ENCODE measurements around the gene CLSTN2. TPM values are rescaled to one million over a fixed set of nuclear protein-coding genes. Genes with fewer than 3 reads are reported as not detected.

The CLSTN2 gene
- total and polyA plus RNA-seq, 2 donors from 2014 or later: 2.0 to 12.0 TPM

DNA sequence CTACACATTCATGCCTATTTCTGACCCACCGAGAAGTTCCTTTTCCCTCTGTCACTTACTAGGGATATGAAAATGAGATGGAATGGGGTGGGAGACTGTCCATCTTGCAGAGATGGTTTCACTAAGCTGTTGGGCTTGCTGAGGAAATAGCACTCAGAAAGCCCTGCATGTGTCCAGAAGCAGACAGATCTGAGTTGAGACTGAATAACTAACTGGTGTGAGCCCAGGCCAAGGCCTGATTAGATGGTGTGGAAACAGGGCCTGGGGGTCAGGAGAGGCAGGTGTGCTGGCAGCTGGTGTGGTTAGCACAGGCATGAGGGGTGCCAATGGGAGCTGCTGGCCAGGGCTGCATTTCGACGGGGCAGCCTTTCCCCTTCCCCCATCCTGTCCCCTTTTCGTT is 72.1 kb downstream of the CLSTN2 start:
- intact Hi-C loops (cut with DNase I): no loop called here
- Histone ChIP-seq H3K27me3 (ENCODE audit: control insufficient read depth, insufficient read depth, low read length) (no peaks in the 10 kb centered on the region), H3K9ac (ENCODE audit: low read length in 3 of 3) (no peak overlapping the region), H3K9me3 (ENCODE audit: control insufficient read depth in 2 of 3, insufficient read depth in 1 of 3, low read length in 3 of 3) (no peaks in the 10 kb centered on the region), H3K4me1 (ENCODE audit: control insufficient read depth in 2 of 3, insufficient read depth in 2 of 3, low read depth in 1 of 3, low read length in 3 of 3) (no peaks in the 10 kb centered on the region), H3K36me3 (ENCODE audit: control insufficient read depth in 2 of 3, insufficient read depth in 3 of 3, low read length in 3 of 3) (no peaks in the 10 kb centered on the region), H3K4me3 (ENCODE audit: low read length in 3 of 3) (no peak overlapping the region), H3K27ac (ENCODE audit: low read depth in 2 of 2, low read length in 2 of 2) (no peak overlapping the region)
- DNase-seq: no peak
- FAIRE-seq: no peak
- TF ChIP-seq CTCF (IDR thresholded peaks at IDR 0.05; ENCODE audit: borderline replicate concordance, extremely low read depth, insufficient read depth): no peak

GRCh38 chr3:140007911-140008869 is 73.2 kb downstream of the CLSTN2 start:
- H3K9me3 ChIP-seq (ENCODE audit: control insufficient read depth in 2 of 3, insufficient read depth in 1 of 3, low read length in 3 of 3): no peaks in the 10 kb centered on the region
- H3K27me3 ChIP-seq (ENCODE audit: control insufficient read depth, insufficient read depth, low read length): no peaks in the 10 kb centered on the region
- no peak for DNase-seq
- no peak for TF ChIP-seq CTCF (IDR thresholded peaks at IDR 0.05; ENCODE audit: borderline replicate concordance, extremely low read depth, insufficient read depth)
- no peak overlapping the region for H3K27ac ChIP-seq (ENCODE audit: low read depth in 2 of 2, low read length in 2 of 2)
- no peaks in the 10 kb centered on the region for H3K4me1 ChIP-seq (ENCODE audit: control insufficient read depth in 2 of 3, insufficient read depth in 2 of 3, low read depth in 1 of 3, low read length in 3 of 3)
- H3K36me3 ChIP-seq (ENCODE audit: control insufficient read depth in 2 of 3, insufficient read depth in 3 of 3, low read length in 3 of 3): no peaks in the 10 kb centered on the region
- H3K9ac ChIP-seq (ENCODE audit: low read length in 3 of 3): no peak overlapping the region
- intact Hi-C loops (cut with DNase I): no loop called here
- H3K4me3 ChIP-seq (ENCODE audit: low read length in 3 of 3): no peak overlapping the region
- no peak for FAIRE-seq

DNA sequence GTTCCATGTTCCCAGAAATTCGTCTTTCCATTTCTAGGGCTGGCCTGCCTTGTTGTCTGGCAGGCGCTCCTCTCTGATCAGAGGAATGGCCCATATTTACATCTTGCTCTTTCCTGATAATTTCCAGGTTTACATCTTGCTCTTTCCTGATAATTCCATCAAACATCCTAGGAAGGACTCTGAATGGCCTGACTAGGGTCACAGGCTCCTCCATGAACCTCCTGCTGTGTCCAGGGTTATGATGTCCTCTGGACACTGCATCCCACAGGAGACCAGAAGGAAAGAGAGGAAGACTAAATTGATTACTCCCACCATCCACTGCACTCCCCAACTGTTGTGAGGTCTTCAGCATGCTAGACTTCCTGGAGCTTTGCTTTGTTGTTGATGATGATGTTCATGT is 75.4 kb downstream of the CLSTN2 start:
- H3K9me3 ChIP-seq (ENCODE audit: control insufficient read depth in 2 of 3, insufficient read depth in 1 of 3, low read length in 3 of 3): no peaks in the 10 kb centered on the region

More for the DNA sequence above, 75.4 kb downstream of the CLSTN2 start:
- Histone ChIP-seq H3K4me1 (ENCODE audit: control insufficient read depth in 2 of 3, insufficient read depth in 2 of 3, low read depth in 1 of 3, low read length in 3 of 3) (no peaks in the 10 kb centered on the region), H3K36me3 (ENCODE audit: control insufficient read depth in 2 of 3, insufficient read depth in 3 of 3, low read length in 3 of 3) (no peaks in the 10 kb centered on the region), H3K4me3 (ENCODE audit: low read length in 3 of 3) (no peak overlapping the region), H3K9ac (ENCODE audit: low read length in 3 of 3) (no peak overlapping the region), H3K27me3 (ENCODE audit: control insufficient read depth, insufficient read depth, low read length) (no peaks in the 10 kb centered on the region), H3K27ac (ENCODE audit: low read depth in 2 of 2, low read length in 2 of 2) (no peak overlapping the region)
- no peak for FAIRE-seq
- TF ChIP-seq CTCF (IDR thresholded peaks at IDR 0.05; ENCODE audit: borderline replicate concordance, extremely low read depth, insufficient read depth): no peak
- intact Hi-C loops (cut with DNase I): no loop called here
- no peak for DNase-seq

All from kidney (tissue), 14 donors.